MG63 (cell line): Measurements from ENCODE around the gene ITCH. TPM values are rescaled to one million over a fixed set of nuclear protein-coding genes. Genes with fewer than 3 reads are reported as not detected.
"Not testable (repeated sequence)": the region's sequence is repeated elsewhere in the genome, so short reads cannot be mapped to it uniquely, and the experiment has no call there.

Experiments used
- DNase-seq: peaks from one replicate; pipeline ENCODE4 v3.0.0-alpha.2; 2020
- H3K27me3 ChIP-seq: fragments of 250-450 bp; sonication (Bioruptor Pico); 2 replicates; pipeline ENCODE4 v1.5.1; 2020; ENCODE audit warnings: mild to moderate bottlenecking, moderate library complexity
- H3K36me3 ChIP-seq: fragments of 250-450 bp; sonication (Bioruptor Pico); 2 replicates; pipeline ENCODE4 v1.5.1; 2020; ENCODE audit warnings: mild to moderate bottlenecking, moderate library complexity
- H3K4me3 ChIP-seq: fragments of 250-450 bp; sonication (Bioruptor Pico); 2 replicates; pipeline ENCODE4 v1.5.1; 2020; ENCODE audit warnings: mild to moderate bottlenecking, moderate library complexity
- H3K9me3 ChIP-seq: fragments of 250-450 bp; sonication (Bioruptor Pico); 2 replicates; pipeline ENCODE4 v1.5.1; 2020; ENCODE audit warnings: mild to moderate bottlenecking, moderate library complexity
- total RNA-seq: library from RNA; depleted of rRNA; stranded (reverse); fragments of >200 nt; shearing (Covaris generic); gene quantifications from 2 replicates; pipeline ENCODE4 v1.2.3, GENCODE V29; 2014; ENCODE audit warnings: low replicate concordance

The ITCH gene
- total RNA-seq, 1 experiment from 2014 or later, result 26.2 TPM

DNA sequence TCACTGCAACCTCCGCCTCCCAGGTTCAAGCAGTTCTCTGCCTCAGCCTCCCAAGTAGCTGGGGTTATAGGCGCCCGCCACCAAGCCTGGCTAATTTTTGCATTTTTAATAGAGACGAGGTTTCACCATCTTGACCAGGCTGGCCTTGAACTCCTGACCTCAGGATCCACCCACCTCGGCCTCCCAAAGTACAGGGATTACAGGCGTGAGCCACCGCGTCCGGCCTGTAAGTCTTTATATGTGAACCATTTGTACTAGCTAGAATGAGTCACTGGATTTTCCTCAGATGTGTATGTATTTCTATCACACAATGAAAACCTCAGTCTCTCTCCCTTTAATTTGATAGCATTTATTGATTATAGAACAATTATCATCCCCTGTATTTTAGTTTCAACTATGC, 34.0 kb downstream of the ITCH start:
- H3K9me3 ChIP-seq, result no peaks in the 10 kb centered on the region
- H3K27me3 ChIP-seq, result no peaks in the 10 kb centered on the region
- H3K4me3 ChIP-seq, result no peak overlapping the region
- no peak for DNase-seq
- H3K36me3 ChIP-seq, result peaks cover 63% of the 10 kb centered on the region

DNA sequence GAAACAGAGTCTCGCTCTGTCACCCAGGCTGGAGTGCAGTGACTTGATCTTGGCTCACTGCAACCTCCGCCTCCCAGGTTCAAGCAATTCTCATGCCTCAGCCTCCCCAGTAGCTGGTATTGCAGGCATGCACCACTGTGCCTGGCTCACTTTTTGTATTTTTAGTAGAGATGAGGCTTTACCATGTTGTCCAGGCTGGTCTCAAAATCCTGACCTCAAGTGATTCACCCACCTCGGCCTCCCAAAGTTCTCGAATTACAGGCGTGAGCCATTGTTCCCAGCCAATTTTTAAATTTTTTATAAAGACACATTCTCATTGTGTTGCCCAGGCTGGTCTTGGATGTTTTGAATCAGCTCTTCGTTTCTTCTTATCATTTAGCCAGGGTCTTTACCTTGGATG, 37.7 kb downstream of the ITCH start:
- peak; percentile 84 for DNase-seq

DNA sequence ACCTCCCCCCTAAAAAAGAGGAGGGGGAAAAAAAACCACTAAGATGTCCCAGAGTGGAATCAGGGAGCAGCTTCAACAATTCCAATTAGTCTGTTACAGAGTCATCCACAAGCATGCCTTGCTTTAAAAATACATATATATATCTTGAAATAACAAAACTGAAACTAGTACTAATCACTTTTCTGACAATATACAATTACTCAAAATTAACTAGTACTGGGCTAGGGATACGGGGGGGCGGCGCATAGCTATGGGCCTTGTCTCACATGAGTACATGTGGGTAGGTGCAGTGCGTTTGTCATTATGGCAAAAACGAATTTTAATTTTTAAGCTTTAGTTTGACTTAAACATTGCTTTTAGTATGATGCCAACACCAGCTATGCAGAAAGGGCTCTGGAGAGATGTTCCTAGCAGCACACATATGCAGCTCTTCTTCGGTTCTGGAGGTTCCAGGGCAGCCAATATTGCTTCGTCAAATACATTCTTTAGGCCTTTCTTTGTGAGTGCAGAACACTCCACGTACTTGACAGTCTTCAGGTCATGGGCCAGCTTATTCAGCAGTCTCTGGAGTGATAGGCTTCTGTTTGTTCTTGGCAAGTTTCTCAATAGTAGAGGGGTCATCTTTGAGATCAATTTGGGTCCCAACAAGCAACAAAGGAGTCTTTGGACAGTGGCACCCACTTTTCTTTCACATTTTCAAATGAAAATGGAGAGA, 38.8 kb downstream of the ITCH start:
- Histone ChIP-seq H3K27me3 (no peaks in the 10 kb centered on the region), H3K9me3 (no peaks in the 10 kb centered on the region), H3K36me3 (peaks cover 45% of the 10 kb centered on the region), H3K4me3 (no peak overlapping the region)
- DNase-seq, result no peak

More for the DNA sequence above, 37.7 kb downstream of the ITCH start:
- peaks cover 45% of the 10 kb centered on the region for H3K36me3 ChIP-seq
- not testable (repeated sequence) for H3K27me3 ChIP-seq, H3K4me3 ChIP-seq, H3K9me3 ChIP-seq

DNA sequence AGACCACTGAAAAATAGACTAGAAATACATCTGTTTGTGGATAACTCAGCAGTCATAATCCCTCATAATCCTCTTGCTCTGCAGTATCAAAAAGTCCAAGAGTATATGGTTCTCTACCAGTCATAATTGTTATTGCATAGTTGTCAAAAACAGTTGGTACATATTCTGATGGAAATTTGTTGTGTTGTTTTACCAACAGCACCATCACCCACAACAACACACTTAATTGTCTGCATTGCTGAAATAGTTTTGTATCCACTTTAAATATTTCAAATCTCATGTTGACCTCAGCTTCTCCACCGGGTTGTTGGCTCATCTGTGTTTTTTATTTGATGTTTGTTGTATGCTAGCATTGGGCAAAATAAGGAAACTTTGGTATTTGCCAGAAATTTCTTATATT, 39.4 kb downstream of the ITCH start:
- Histone ChIP-seq H3K36me3 (peaks cover 41% of the 10 kb centered on the region), H3K9me3 (no peaks in the 10 kb centered on the region), H3K4me3 (no peak overlapping the region), H3K27me3 (no peaks in the 10 kb centered on the region)
- no peak for DNase-seq

DNA sequence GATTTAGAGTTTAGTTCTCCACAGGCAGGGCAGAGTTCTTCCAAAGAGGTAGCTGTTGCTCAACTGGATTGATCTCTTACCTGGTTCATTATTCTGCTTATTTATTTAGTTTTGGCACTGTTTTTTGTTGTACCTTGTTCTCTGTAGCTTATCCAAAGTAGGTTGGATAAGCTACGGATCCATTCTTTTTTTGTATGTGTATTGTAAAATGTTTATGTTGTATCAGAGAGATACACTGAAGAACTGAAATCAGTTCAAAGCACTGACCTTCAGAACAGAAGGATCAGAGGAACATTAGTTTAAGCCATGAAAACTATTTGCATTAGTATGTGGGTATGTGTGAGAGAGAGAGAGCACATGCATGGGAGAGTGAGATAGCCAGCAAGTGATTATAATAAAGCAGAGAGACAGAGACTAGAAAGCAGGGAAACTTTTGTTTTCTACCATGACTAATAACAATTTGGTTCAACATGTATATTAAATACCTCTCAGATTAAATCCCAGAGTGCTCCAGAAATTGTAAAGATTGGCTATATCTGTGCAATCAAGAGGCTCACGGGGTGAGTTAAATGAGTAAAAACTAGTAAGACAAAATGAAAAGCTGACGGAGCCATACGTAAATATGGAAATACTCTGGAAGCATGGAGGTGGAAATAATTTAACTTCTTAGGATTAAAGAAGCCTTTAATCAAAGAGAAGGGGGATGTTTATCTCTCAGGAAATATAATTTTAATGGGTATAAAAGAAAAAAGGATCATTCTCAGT, 40.2 kb downstream of the ITCH start:
- no peak for DNase-seq
- H3K27me3 ChIP-seq, result no peaks in the 10 kb centered on the region
- no peaks in the 10 kb centered on the region for H3K9me3 ChIP-seq
- no peak overlapping the region for H3K4me3 ChIP-seq
- H3K36me3 ChIP-seq, result peaks cover 37% of the 10 kb centered on the region

DNA sequence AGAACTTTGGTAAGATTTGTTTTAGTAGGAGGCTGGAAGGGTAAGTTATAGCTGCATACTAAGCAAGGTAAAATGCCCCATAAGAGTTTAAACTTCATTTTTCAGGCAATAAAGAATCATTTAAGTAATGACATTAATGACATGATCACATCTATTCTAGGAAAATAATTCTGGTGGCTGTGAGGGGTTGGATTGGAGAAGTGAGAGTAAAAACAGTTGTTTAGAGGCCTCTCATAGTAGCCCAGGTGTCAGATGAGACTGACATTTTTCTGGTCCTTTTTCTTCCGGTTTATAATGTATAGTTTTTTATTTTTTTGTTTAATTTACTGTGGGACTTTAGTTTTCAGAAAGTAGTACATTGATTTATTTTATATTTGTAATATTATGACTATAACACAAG, 40.8 kb downstream of the ITCH start:
- H3K27me3 ChIP-seq, result no peaks in the 10 kb centered on the region
- H3K36me3 ChIP-seq, result peaks cover 34% of the 10 kb centered on the region
- DNase-seq, result no peak
- H3K9me3 ChIP-seq, result no peaks in the 10 kb centered on the region
- H3K4me3 ChIP-seq, result no peak overlapping the region

DNA sequence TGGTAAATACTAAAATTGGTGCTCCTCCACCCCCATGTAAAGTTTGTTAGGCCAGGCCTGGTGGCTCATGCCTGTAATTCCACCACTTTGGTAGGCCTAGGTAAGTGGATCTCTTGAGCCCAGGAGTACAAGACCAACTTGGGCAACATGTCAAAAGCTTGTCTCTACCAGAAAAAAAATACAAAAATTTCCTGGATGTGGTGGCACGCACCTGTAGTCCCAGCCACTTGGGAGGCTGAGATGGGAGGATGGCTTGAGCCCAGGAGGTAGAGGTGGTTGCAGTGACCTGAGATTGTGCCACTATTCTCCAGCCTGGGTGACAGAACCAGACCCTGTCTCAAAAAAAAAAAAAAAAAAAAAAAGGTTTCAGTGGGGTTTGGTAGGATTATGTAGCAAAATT, 41.7 kb downstream of the ITCH start:
- no peak for DNase-seq
- peaks cover 35% of the 10 kb centered on the region for H3K36me3 ChIP-seq

DNA sequence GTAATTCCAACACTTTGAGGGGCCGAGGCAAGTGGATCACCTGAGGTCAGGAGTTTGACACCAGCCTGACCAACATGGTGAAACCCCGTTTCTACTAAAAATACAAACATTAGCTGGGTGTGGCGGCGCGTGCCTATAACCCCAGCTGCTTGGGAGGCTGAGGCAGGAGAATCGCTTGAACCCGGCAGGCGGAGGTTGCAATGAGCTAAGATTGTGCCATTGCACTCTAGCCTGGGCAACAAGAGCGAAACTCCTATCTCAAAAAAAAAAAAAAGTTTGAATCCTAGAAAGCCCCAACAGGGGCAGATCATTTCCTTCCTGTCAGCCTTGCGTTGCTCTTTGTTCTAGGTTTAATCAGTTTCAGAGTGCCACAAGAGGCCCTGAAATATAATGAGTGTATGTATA, 42.2 kb downstream of the ITCH start:
- not testable (repeated sequence) for H3K4me3 ChIP-seq, DNase-seq, H3K27me3 ChIP-seq, H3K9me3 ChIP-seq
- H3K36me3 ChIP-seq, result peaks cover 31% of the 10 kb centered on the region

More for the DNA sequence above, 41.7 kb downstream of the ITCH start:
- Histone ChIP-seq H3K9me3 (no peaks in the 10 kb centered on the region), H3K27me3 (no peaks in the 10 kb centered on the region), H3K4me3 (no peak overlapping the region)

DNA sequence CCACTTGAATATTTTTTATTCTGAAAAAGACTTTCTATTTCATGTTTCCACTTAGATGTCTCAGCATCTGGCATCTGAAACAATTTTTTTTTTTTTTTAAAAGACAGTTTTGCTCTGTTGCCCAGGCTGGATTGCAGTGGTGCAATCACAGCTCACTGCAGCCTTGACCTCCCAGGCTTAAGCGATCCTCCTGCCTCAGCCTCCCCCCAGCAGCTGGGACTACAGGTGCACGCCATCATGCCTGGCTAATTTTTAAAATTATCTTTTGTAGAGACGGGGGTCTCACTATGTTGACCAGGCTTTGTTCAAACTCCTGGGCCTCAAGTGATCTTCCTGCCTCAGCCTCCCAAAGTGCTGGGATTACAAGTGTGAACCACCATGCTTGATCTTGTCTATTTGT, 42.9 kb downstream of the ITCH start:
- DNase-seq, H3K9me3 ChIP-seq, H3K4me3 ChIP-seq, H3K27me3 ChIP-seq: not testable (repeated sequence)
- peaks cover 33% of the 10 kb centered on the region for H3K36me3 ChIP-seq

DNA sequence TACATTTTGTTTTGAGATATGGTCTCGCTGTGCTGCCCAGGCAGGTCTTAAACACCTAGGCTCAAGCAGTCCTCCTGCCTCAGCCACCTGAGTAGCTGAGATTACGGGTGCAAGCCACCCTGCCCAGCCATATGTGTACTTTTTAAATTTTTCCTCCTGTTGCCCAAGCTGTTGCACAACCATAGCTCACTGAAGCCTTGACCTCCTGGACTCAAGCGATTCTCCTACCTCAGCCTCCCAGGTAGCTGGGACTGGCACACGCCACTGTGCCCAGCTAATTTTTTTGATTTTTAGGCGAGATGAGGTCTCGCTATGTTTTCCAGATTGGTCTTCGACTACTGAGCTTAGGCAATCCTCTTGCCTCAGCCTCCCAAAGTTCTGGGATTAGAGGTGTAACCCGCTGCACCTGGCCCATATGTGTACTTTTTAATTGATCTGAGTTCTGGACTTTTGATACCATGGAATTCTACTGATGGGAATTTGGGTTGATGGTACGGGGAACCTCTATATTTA, 44.9 kb downstream of the ITCH start:
- H3K36me3 ChIP-seq, result peaks cover 31% of the 10 kb centered on the region
- H3K9me3 ChIP-seq, result no peaks in the 10 kb centered on the region

DNA sequence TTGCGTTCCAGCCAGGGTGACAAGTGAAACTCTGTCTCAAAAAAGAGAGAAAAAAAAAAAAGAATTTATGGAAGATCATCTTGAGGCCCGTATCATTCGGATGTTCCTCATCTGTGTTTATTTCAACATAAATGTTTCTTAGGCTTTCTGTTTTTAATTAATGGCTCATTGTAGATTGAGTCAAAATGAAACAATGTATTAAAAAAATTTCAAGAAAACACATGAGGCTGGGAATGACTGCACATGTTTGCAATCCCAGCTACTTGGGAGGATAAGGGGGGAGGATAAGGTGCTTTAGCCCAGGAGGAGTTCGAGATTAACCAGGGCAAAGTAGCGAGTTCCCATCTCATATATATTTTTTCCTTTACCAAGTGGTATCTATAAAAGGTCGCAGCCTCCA, 47.3 kb downstream of the ITCH start:
- Histone ChIP-seq H3K27me3 (no peaks in the 10 kb centered on the region), H3K36me3 (peaks cover 47% of the 10 kb centered on the region), H3K9me3 (no peaks in the 10 kb centered on the region), H3K4me3 (no peak overlapping the region)
- DNase-seq, result no peak

More for the DNA sequence above, 44.9 kb downstream of the ITCH start:
- no peak for DNase-seq
- Histone ChIP-seq H3K4me3 (no peak overlapping the region), H3K27me3 (no peaks in the 10 kb centered on the region)

DNA sequence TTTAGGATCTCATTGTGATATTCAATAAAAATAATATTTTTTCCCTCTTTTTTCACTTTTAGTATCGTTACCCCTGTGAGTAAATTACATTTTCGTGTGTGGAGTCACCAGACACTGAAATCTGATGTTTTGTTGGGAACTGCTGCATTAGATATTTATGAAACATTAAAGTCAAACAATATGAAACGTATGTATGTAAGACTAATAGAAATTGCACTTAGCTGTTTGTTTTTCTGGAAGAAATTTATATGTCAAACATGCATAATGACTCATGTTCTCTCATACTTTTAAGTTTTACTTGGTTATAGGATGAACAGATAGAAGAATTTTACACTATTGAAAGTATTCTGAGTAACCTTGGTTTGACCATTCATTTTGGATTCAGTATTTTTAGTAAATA, 49.4 kb downstream of the ITCH start:
- no peak for DNase-seq
- Histone ChIP-seq H3K4me3 (no peak overlapping the region), H3K36me3 (peaks cover 58% of the 10 kb centered on the region), H3K27me3 (no peaks in the 10 kb centered on the region), H3K9me3 (no peaks in the 10 kb centered on the region)

DNA sequence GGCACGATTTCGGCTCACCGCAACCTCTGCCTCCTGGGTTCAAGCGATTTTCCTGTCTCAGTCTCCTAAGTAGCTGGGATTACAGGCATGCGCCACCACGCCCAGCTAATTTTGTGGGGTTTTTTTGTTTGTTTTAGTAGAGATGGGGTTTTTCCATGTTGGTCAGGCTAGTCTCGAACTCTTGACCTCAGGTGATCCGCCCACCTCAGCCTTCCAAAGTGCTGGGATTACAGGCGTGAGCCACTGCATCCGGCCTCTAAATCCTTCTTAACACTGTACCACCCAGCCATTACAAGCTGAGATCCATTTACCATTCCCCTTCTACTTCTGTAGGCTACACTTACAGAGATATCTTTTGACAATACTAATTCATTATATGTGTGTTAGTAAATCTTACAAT, 51.5 kb downstream of the ITCH start:
- not testable (repeated sequence) for DNase-seq, H3K9me3 ChIP-seq, H3K27me3 ChIP-seq, H3K4me3 ChIP-seq
- peaks cover 59% of the 10 kb centered on the region for H3K36me3 ChIP-seq

DNA sequence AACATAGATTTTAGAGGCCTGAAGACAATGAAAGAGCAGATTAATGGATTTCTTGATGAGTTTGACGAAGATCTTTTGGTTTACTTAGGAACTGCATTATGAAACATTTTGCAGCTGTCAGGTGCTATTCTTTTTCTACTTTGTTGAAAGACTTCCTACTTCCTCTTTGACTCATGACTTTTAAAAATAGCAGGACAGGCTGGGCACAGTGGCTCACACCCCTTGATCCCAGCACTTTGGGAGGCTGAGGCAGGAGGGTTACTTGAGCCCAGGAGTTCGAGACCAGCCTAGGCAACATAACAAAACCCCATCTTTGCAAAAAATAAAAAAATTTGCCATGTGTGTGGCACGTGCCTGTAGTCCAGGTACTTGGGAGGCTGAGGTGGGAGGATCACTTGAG, 52.0 kb downstream of the ITCH start:
- DNase-seq, result no peak
- Histone ChIP-seq H3K27me3 (no peaks in the 10 kb centered on the region), H3K36me3 (peaks cover 56% of the 10 kb centered on the region), H3K4me3 (no peak overlapping the region), H3K9me3 (no peaks in the 10 kb centered on the region)

DNA sequence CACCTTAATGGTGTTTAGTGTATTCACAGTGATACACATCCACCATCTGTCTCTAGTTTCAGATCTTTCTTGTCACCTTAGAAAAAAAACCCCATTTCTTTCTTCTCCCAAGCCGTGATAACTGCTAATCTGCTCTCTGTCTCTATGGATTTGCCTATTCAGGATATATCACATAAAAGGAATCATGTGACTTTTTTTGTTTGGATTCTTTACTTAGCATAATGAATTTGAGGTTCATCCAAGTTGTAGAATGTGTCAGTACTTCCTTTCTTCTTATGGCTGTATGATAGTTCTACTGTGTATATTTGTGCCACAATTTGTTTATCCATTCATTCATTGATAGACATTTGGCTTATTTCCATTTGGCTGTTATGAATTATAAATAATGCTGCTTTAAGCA, 57.1 kb downstream of the ITCH start:
- H3K36me3 ChIP-seq, result peaks cover 62% of the 10 kb centered on the region
- no peak overlapping the region for H3K4me3 ChIP-seq
- no peaks in the 10 kb centered on the region for H3K9me3 ChIP-seq
- DNase-seq, result no peak
- H3K27me3 ChIP-seq, result no peaks in the 10 kb centered on the region

DNA sequence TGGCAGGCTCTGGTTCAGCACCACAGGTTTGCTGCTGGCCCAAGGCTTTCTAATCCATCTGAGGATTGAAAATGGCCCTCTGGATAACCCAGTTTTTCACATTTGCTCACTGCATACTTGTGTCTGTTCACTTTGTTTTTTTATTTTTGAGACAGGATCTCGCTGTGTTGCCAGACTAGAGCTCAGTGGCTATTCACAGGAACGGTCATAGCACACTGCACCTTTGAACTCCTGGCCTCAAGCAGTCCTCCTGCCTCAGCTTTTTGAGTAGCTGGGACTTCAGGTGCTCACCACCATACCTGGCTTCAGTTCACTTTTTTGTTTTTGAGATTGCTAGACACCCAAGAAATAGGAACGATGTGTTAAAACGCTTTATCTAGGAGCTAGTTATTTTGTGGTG, 57.9 kb downstream of the ITCH start:
- no peak overlapping the region for H3K4me3 ChIP-seq
- DNase-seq, result no peak
- H3K27me3 ChIP-seq, result no peaks in the 10 kb centered on the region
- H3K36me3 ChIP-seq, result peaks cover 59% of the 10 kb centered on the region
- no peaks in the 10 kb centered on the region for H3K9me3 ChIP-seq

DNA sequence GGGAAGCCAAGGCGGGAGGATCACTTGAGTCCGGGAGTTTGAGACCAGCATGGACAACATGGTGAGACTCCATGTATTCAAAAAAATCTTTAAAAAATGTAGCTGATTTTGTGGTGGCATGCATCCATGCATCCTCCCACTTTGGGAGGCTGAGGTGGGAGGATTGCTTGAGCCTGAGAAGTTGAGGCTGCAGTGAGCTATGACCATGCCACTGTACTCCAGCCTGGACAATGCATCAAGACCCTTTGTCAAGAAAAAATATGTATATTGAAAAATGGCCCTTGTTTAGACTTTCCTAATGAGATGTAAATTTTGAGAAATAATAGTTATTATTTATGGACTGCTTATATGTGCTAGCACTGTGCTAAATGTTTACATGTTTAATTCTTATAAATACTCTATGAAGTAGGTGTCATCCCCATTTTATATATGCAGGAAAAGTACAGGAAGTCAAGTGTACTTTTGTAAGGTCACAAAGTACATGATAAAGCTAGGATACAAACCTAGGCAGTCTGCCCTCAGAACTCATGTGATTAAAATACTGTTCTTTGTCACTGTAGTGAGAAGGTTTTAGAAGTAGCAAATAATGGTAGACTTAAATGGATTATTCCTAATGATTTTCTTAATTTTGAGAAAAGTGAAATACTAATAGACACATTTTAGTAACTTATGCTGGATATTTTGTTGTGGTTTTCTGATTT, 58.8 kb downstream of the ITCH start:
- DNase-seq, result no peak
- Histone ChIP-seq H3K4me3 (no peak overlapping the region), H3K36me3 (peaks cover 53% of the 10 kb centered on the region)

More for the DNA sequence above, 58.8 kb downstream of the ITCH start:
- Histone ChIP-seq H3K27me3 (no peaks in the 10 kb centered on the region), H3K9me3 (no peaks in the 10 kb centered on the region)
